CD4-positive, alpha-beta T cell treated with Interleukin-4 for 4 hours (primary cell): ENCODE results near the gene LRRC36.
A peak's percentile ranks its signal among the peaks of the same experiment; 100 is the strongest.
"Not testable (repeated sequence)": the region's sequence is repeated elsewhere in the genome, so short reads cannot be mapped to it uniquely, and the experiment has no call there.

Experiments
- DNase-seq: peaks from one replicate; pipeline ENCODE4 v3.0.0-alpha.2; 2020

The LRRC36 gene

GRCh38 chr16:67349172-67349571 is 22.6 kb downstream of the LRRC36 start:
- DNase-seq = peak; percentile 24

GRCh38 chr16:67350324-67350723 is 23.7 kb downstream of the LRRC36 start:
- DNase-seq = no peak

- DNase-seq = not testable (repeated sequence)
Observed at GRCh38 chr16:67352463-67352862, 25.8 kb downstream of the LRRC36 start.

GRCh38 chr16:67356396-67356795 is 29.8 kb downstream of the LRRC36 start:
- DNase-seq = no peak

GRCh38 chr16:67357561-67357960 is 30.9 kb downstream of the LRRC36 start:
- no peak for DNase-seq

GRCh38 chr16:67359540-67360269 is 33.1 kb downstream of the LRRC36 start:
- DNase-seq = not testable (repeated sequence)

- DNase-seq = no peak
Observed at GRCh38 chr16:67361038-67361437, 34.4 kb downstream of the LRRC36 start.

GRCh38 chr16:67364600-67365235 is 38.1 kb downstream of the LRRC36 start:
- DNase-seq = no peak

GRCh38 chr16:67370661-67371060 is 44.0 kb downstream of the LRRC36 start:
- no peak for DNase-seq

GRCh38 chr16:67372664-67373063 is 46.0 kb downstream of the LRRC36 start:
- no peak for DNase-seq

- not testable (repeated sequence) for DNase-seq
Observed at GRCh38 chr16:67376012-67376411, 49.4 kb downstream of the LRRC36 start.

GRCh38 chr16:67378642-67379041 is 52.0 kb downstream of the LRRC36 start:
- DNase-seq = no peak

GRCh38 chr16:67383284-67383683 is 56.7 kb downstream of the LRRC36 start:
- DNase-seq = no peak

- DNase-seq = no peak
Observed at GRCh38 chr16:67384778-67385510, 58.3 kb downstream of the LRRC36 start.

- DNase-seq = no peak
Observed at GRCh38 chr16:67386861-67387455, 60.3 kb downstream of the LRRC36 start.

GRCh38 chr16:67387479-67388079 is 61.0 kb downstream of the LRRC36 start:
- DNase-seq = no peak

GRCh38 chr16:67388191-67388590 is 61.6 kb downstream of the LRRC36 start:
- DNase-seq = no peak

- no peak for DNase-seq
Observed at GRCh38 chr16:67388591-67388990, 62.0 kb downstream of the LRRC36 start.

GRCh38 chr16:67389911-67390815 is 63.5 kb downstream of the LRRC36 start:
- peak; percentile 9 for DNase-seq

- no peak for DNase-seq
Observed at GRCh38 chr16:67390816-67391423, 64.3 kb downstream of the LRRC36 start.
